ENCODE measurements around the gene TAF11L11. TPM values are rescaled to one million over a fixed set of nuclear protein-coding genes. Genes with fewer than 3 reads are reported as not detected.

TAF11L11 gene
- total and polyA plus RNA-seq, 2 donors (not counting 1 experiment from before 2014, with no cell fraction given), result not detected

Small RNA genes within 50 kb of the gene (small RNA-seq; reads per million reads assigned to genes)
- not detected for gene AC233724.1 (ENCODE audit: insufficient read length, low read depth, low replicate concordance)
- gene AC233724.2 (ENCODE audit: insufficient read length, low read depth, low replicate concordance), result not detected
- not detected for gene AC233724.3 (ENCODE audit: insufficient read length, low read depth, low replicate concordance)
- not detected for gene AC233724.4 (ENCODE audit: insufficient read length, low read depth, low replicate concordance)
- gene AC233724.6 (ENCODE audit: insufficient read length, low read depth, low replicate concordance), result not detected
- gene AC233724.7 (ENCODE audit: insufficient read length, low read depth, low replicate concordance), result not detected

Other genes starting within 250 kb of the TAF11L11 start
- gene TAF11L2, start 106.0 kb upstream of the TAF11L11 start, total RNA-seq, result not detected in 2 replicates
- not detected in 2 replicates for gene TAF11L2, start 106.0 kb upstream of the TAF11L11 start, polyA plus RNA-seq
- not detected in 2 replicates for gene TAF11L3, start 85.8 kb upstream of the TAF11L11 start, total RNA-seq
- gene TAF11L3, start 85.8 kb upstream of the TAF11L11 start, polyA plus RNA-seq, result not detected in 2 replicates
- gene TAF11L4, start 82.4 kb upstream of the TAF11L11 start, total RNA-seq, result not detected in 2 replicates
- gene TAF11L4, start 82.4 kb upstream of the TAF11L11 start, polyA plus RNA-seq, result not detected in 2 replicates
- gene TAF11L5, start 78.9 kb upstream of the TAF11L11 start, total RNA-seq, result not detected in 2 replicates
- gene TAF11L5, start 78.9 kb upstream of the TAF11L11 start, polyA plus RNA-seq, result not detected in 2 replicates
- not detected in 2 replicates for gene TAF11L6, start 75.5 kb upstream of the TAF11L11 start, total RNA-seq
- gene TAF11L6, start 75.5 kb upstream of the TAF11L11 start, polyA plus RNA-seq, result not detected in 2 replicates
- not detected in 2 replicates for gene TAF11L7, start 18.4 kb upstream of the TAF11L11 start, total RNA-seq
- gene TAF11L7, start 18.4 kb upstream of the TAF11L11 start, polyA plus RNA-seq, result not detected in 2 replicates
- not detected in 2 replicates for gene TAF11L8, start 13.2 kb upstream of the TAF11L11 start, total RNA-seq
- not detected in 2 replicates for gene TAF11L8, start 13.2 kb upstream of the TAF11L11 start, polyA plus RNA-seq
- not detected in 2 replicates for gene TAF11L9, start 9.8 kb upstream of the TAF11L11 start, total RNA-seq
- gene TAF11L9, start 9.8 kb upstream of the TAF11L11 start, polyA plus RNA-seq, result not detected in 2 replicates
- not detected in 2 replicates for gene TAF11L10, start 6.4 kb upstream of the TAF11L11 start, total RNA-seq
- gene TAF11L10, start 6.4 kb upstream of the TAF11L11 start, polyA plus RNA-seq, result not detected in 2 replicates
- not detected in 2 replicates for gene TAF11L12, start 6.2 kb downstream of the TAF11L11 start, total RNA-seq
- not detected in 2 replicates for gene TAF11L12, start 6.2 kb downstream of the TAF11L11 start, polyA plus RNA-seq
- gene TAF11L13, start 27.9 kb downstream of the TAF11L11 start, total RNA-seq, result not detected in 2 replicates
- not detected in 2 replicates for gene TAF11L13, start 27.9 kb downstream of the TAF11L11 start, polyA plus RNA-seq
- not detected in 2 replicates for gene TAF11L14, start 30.3 kb downstream of the TAF11L11 start, total RNA-seq
- not detected in 2 replicates for gene TAF11L14, start 30.3 kb downstream of the TAF11L11 start, polyA plus RNA-seq

All from B cell (primary cell).